Calu3 (cell line): ENCODE data around the gene COX20. TPM values are rescaled to one million over a fixed set of nuclear protein-coding genes. Genes with fewer than 3 reads are reported as not detected.

Experiments used
- BruUV-seq: library from RNA; stranded (reverse); fragments of 400-500 nt; replicated peaks from 2 replicates; lab custom pipeline; 2021; lab: Mats Ljungman, UMichigan
- CTCF ChIA-PET: fragments of 300-600 bp; sonication (Branson Sonifier 250); formaldehyde crosslinking; loops from one replicate; lab custom pipeline; 2022; ENCODE audit warnings: antibody characterized with exemption; lab: Charles Lee
- DNase-seq: peaks from one replicate; pipeline ENCODE4 v3.0.0; 2022
- H3K27ac Mint-ChIP-seq: one replicate; pipeline ENCODE4 v1.8.0; 2022; ENCODE audit warnings: mixed read lengths; ENCODE audit not compliant: unreplicated experiment
- H3K27me3 Mint-ChIP-seq: one replicate; pipeline ENCODE4 v1.8.0; 2022; ENCODE audit warnings: mixed read lengths; ENCODE audit not compliant: unreplicated experiment
- H3K36me3 Mint-ChIP-seq: one replicate; pipeline ENCODE4 v1.8.0; 2022; ENCODE audit warnings: mild to moderate bottlenecking, moderate library complexity, mixed read lengths; ENCODE audit not compliant: insufficient read depth, unreplicated experiment
- H3K4me1 Mint-ChIP-seq: one replicate; pipeline ENCODE4 v1.8.0; 2022; ENCODE audit warnings: mild to moderate bottlenecking, low read depth, mixed read lengths; ENCODE audit not compliant: unreplicated experiment
- H3K4me3 Mint-ChIP-seq: one replicate; pipeline ENCODE4 v1.8.0; 2022; ENCODE audit warnings: mild to moderate bottlenecking, low read depth, moderate library complexity, mixed read lengths; ENCODE audit not compliant: unreplicated experiment
- H3K9me3 Mint-ChIP-seq: one replicate; pipeline ENCODE4 v1.8.0; 2022; ENCODE audit warnings: low read depth, mixed read lengths; ENCODE audit not compliant: unreplicated experiment
- CTCF ChIP-seq: fragments of 200-600 bp; IDR thresholded peaks from one replicate; pipeline ENCODE4 v1.8.0; 2022; ENCODE audit warnings: antibody characterized with exemption; ENCODE audit not compliant: unreplicated experiment
- intact Hi-C: fragments of 100-400 bp; cut with micrococcal nuclease; formaldehyde crosslinking; loops from one replicate; pipeline ENCODE4 v1.10.0; 2022; ENCODE audit not compliant: unreplicated experiment
- total RNA-seq: library from RNA; stranded (reverse); gene quantifications from 2 replicates; pipeline ENCODE4 v1.2.3, GENCODE V29; 2022

COX20 gene
- total RNA-seq, 1 experiment from 2014 or later = 32.8 TPM

- peak overlapping the region; percentile 65 for H3K27ac Mint-ChIP-seq
- CTCF ChIA-PET = no interaction called here
- intact Hi-C loops = loop anchor here (5.0 kb wide), 1 partner anchor 129 kb away; no protein-coding TSS in a partner anchor
- TF ChIP-seq CTCF = no peak
- no peaks in the 10 kb centered on the region for H3K9me3 Mint-ChIP-seq
- DNase-seq = no peak
- H3K27me3 Mint-ChIP-seq = no peaks in the 10 kb centered on the region
- no TSS peak for BruUV-seq
- H3K4me1 Mint-ChIP-seq = peaks cover 40% of the 10 kb centered on the region
- peaks cover 96% of the 10 kb centered on the region for H3K36me3 Mint-ChIP-seq
- H3K4me3 Mint-ChIP-seq = no peak overlapping the region
These were observed 7.9 kb downstream of the COX20 start for GRCh38 chr1:244843148-244843978.

GRCh38 chr1:244844155-244845121 lies 9.0 kb downstream of the COX20 start:
- Mint-ChIP-seq H3K4me1 (peaks cover 40% of the 10 kb centered on the region), H3K9me3 (no peaks in the 10 kb centered on the region), H3K27me3 (no peaks in the 10 kb centered on the region), H3K36me3 (peaks cover 96% of the 10 kb centered on the region), H3K4me3 (no peak overlapping the region), H3K27ac (peak overlapping the region; percentile 93)
- intact Hi-C loops = loop anchor here (5.0 kb wide), 1 partner anchor 128 kb away; no protein-coding TSS in a partner anchor
- no peak for DNase-seq
- TF ChIP-seq CTCF = no peak
- CTCF ChIA-PET = no interaction called here
- no TSS peak for BruUV-seq

- BruUV-seq = no TSS peak
- no peaks in the 10 kb centered on the region for H3K27me3 Mint-ChIP-seq
- CTCF ChIA-PET = interaction anchor here (0.5 to 0.7 kb wide), 2 partner anchors 243 to 279 kb away, joined by 3 read pairs; no protein-coding TSS in a partner anchor
- DNase-seq = no peak
- TF ChIP-seq CTCF = no peak
- H3K4me1 Mint-ChIP-seq = peaks cover 18% of the 10 kb centered on the region
- H3K9me3 Mint-ChIP-seq = no peaks in the 10 kb centered on the region
- peaks cover 95% of the 10 kb centered on the region for H3K36me3 Mint-ChIP-seq
- H3K27ac Mint-ChIP-seq = peak overlapping the region; percentile 93
- no peak overlapping the region for H3K4me3 Mint-ChIP-seq
- intact Hi-C loops = no loop called here
These were observed 11.2 kb downstream of the COX20 start for GRCh38 chr1:244846653-244847052.

GRCh38 chr1:244849189-244849866 lies 13.9 kb downstream of the COX20 start:
- DNase-seq = no peak
- no peak for TF ChIP-seq CTCF
- peaks cover 94% of the 10 kb centered on the region for H3K36me3 Mint-ChIP-seq
- intact Hi-C loops = no loop called here
- H3K4me1 Mint-ChIP-seq = peaks cover 15% of the 10 kb centered on the region
- H3K9me3 Mint-ChIP-seq = no peaks in the 10 kb centered on the region
- no peaks in the 10 kb centered on the region for H3K27me3 Mint-ChIP-seq
- BruUV-seq = no TSS peak
- CTCF ChIA-PET = interaction anchor here (0.6 to 1.1 kb wide), 3 partner anchors 8 to 122 kb away, joined by 3 to 10 read pairs (median 3); no protein-coding TSS in a partner anchor
- peak overlapping the region; percentile 16 for H3K4me3 Mint-ChIP-seq
- H3K27ac Mint-ChIP-seq = peak overlapping the region; percentile 91
